WTC11 (cell line): ENCODE data around the gene SYNGR3. TPM values are rescaled to one million over a fixed set of nuclear protein-coding genes. Genes with fewer than 3 reads are reported as not detected.

Experiments used
- ATF1 ChIP-seq: sonication (generic); formaldehyde crosslinking; IDR thresholded peaks from 2 replicates; pipeline ENCODE4 v1.8.1; 2023; ENCODE audit warnings: mild to moderate bottlenecking, moderate library complexity, missing genetic modification reagents
- CBFB ChIP-seq: sonication (generic); formaldehyde crosslinking; IDR thresholded peaks from 2 replicates; pipeline ENCODE4 v1.8.1; 2022; ENCODE audit warnings: mild to moderate bottlenecking, low read depth, missing genetic modification reagents
- CREM ChIP-seq: sonication (generic); formaldehyde crosslinking; IDR thresholded peaks from 2 replicates; pipeline ENCODE4 v1.8.1; 2022; ENCODE audit warnings: mild to moderate bottlenecking, missing genetic modification reagents, moderate library complexity
- GRHL2 ChIP-seq: fragments of 250-450 bp; sonication (Bioruptor Pico); IDR thresholded peaks from 2 replicates; pipeline ENCODE4 v1.8.0; 2022; ENCODE audit warnings: mild to moderate bottlenecking, moderate library complexity; ENCODE audit not compliant: insufficient replicate concordance, severe bottlenecking
- GTF2I ChIP-seq: fragments of 250-450 bp; sonication (Bioruptor Pico); conservative IDR thresholded peaks from 2 replicates; pipeline ENCODE4 v1.4.0; 2021; ENCODE audit warnings: mild to moderate bottlenecking
- JAZF1 ChIP-seq: fragments of 250-450 bp; sonication (Bioruptor Pico); IDR thresholded peaks from 2 replicates; pipeline ENCODE4 v1.9.0; 2021; ENCODE audit warnings: moderate library complexity, mild to moderate bottlenecking, inconsistent platforms
- JUN ChIP-seq: sonication (generic); formaldehyde crosslinking; IDR thresholded peaks from 2 replicates; pipeline ENCODE4 v1.8.0; 2023; ENCODE audit warnings: mild to moderate bottlenecking, missing genetic modification reagents
- NFYB ChIP-seq: sonication (generic); formaldehyde crosslinking; conservative IDR thresholded peaks from 2 replicates; pipeline ENCODE4 v1.8.0; 2022; ENCODE audit warnings: low read depth, missing genetic modification reagents
- TEAD1 ChIP-seq: sonication (generic); formaldehyde crosslinking; IDR thresholded peaks from 2 replicates; pipeline ENCODE4 v1.8.0; 2022; ENCODE audit warnings: mild to moderate bottlenecking, missing genetic modification reagents
- ZNF263 ChIP-seq: sonication (generic); formaldehyde crosslinking; IDR thresholded peaks from 2 replicates; pipeline ENCODE4 v1.8.1; 2022; ENCODE audit warnings: low read depth, mild to moderate bottlenecking, moderate library complexity, missing genetic modification reagents
- total RNA-seq: library from RNA; stranded (reverse); gene quantifications from 3 replicates; pipeline ENCODE4 v1.2.3, GENCODE V29; 2021
- TF ChIP-seq, protein P1 (sequence below): fragments of 250-450 bp; sonication (Bioruptor Pico); IDR thresholded peaks from 2 replicates; pipeline ENCODE4 v1.9.0; 2021; ENCODE audit warnings: mild to moderate bottlenecking
- TF ChIP-seq, protein P2 (sequence below): sonication (generic); formaldehyde crosslinking; IDR thresholded peaks from 2 replicates; pipeline ENCODE4 v1.8.1; 2022; ENCODE audit warnings: low read depth, mild to moderate bottlenecking, moderate library complexity, missing genetic modification reagents, borderline replicate concordance
- TF ChIP-seq, protein P3 (sequence below): sonication (generic); formaldehyde crosslinking; IDR thresholded peaks from 2 replicates; pipeline ENCODE4 v1.8.1; 2022; ENCODE audit warnings: missing genetic modification reagents, borderline replicate concordance
- TF ChIP-seq, protein P4 (sequence below): sonication (generic); formaldehyde crosslinking; conservative IDR thresholded peaks from 2 replicates; pipeline ENCODE4 v1.8.1; 2022; ENCODE audit warnings: mild to moderate bottlenecking, missing genetic modification reagents
- TF ChIP-seq, protein P5 (sequence below): sonication (generic); formaldehyde crosslinking; IDR thresholded peaks from 2 replicates; pipeline ENCODE4 v1.8.1; 2023; ENCODE audit warnings: mild to moderate bottlenecking, missing genetic modification reagents
- TF ChIP-seq, protein P6 (sequence below): fragments of 250-450 bp; sonication (Bioruptor Pico); IDR thresholded peaks from 2 replicates; pipeline ENCODE4 v1.9.0; 2021; ENCODE audit warnings: mild to moderate bottlenecking
- TF ChIP-seq, protein P7 (sequence below): sonication (generic); formaldehyde crosslinking; conservative IDR thresholded peaks from 2 replicates; pipeline ENCODE4 v1.8.1; 2023; ENCODE audit warnings: mild to moderate bottlenecking, low read depth, missing genetic modification reagents, moderate library complexity
- TF ChIP-seq, protein P8 (sequence below): sonication (generic); formaldehyde crosslinking; IDR thresholded peaks from 2 replicates; pipeline ENCODE4 v1.8.1; 2023; ENCODE audit warnings: mild to moderate bottlenecking, missing genetic modification reagents, moderate library complexity
- TF ChIP-seq, protein P9 (sequence below): sonication (generic); formaldehyde crosslinking; IDR thresholded peaks from 2 replicates; pipeline ENCODE4 v1.8.1; 2022; ENCODE audit warnings: low read depth, missing genetic modification reagents, borderline replicate concordance
- TF ChIP-seq, protein P10 (sequence below): sonication (generic); formaldehyde crosslinking; IDR thresholded peaks from 2 replicates; pipeline ENCODE4 v1.8.1; 2023; ENCODE audit warnings: mild to moderate bottlenecking, missing genetic modification reagents, moderate library complexity
- TF ChIP-seq, protein P11 (sequence below): fragments of 200-600 bp; IDR thresholded peaks from 2 replicates; pipeline ENCODE4 v1.8.0; 2022; ENCODE audit warnings: antibody characterized with exemption

The SYNGR3 gene
- total RNA-seq, 1 experiment from 2014 or later = 41.5 TPM

DNA sequence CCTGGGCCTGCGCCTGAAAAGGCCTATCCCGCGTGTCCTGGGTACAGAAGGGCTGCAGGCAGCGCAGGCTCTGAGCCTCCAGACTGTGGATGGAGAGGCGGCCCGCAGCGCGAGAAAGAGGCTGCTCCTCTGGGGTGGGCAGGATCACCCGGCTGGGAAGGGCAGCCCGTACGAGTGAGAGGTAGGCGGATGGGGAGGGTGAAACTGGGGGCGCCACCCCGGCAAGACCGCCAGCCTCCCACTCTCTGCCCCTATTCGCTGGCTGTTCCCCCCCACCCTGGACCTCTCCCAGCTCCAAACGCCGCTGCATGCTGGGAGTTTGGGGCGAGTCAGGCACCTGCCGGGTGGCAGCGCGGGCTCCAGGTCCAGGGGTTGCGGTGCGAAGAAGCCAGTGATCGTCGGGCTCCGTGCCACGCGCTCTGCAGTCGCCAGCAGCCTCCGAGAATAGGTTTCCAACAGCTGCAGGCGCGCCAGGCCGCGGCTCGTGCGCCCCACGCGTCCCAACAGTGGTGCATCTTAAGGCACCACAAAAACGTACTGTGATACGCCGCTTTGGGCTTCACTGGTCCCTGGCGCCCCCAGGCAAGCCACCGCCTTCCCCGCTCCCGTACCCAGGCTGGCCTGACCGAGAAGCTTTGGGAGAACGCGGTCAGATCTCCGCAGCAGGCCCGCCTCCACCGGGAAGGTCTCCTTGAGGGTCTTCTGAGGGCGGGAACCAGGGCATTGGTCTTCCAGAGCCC, 9.6 kb upstream of the SYNGR3 start (continued):
- TF ChIP-seq, protein P1, sequence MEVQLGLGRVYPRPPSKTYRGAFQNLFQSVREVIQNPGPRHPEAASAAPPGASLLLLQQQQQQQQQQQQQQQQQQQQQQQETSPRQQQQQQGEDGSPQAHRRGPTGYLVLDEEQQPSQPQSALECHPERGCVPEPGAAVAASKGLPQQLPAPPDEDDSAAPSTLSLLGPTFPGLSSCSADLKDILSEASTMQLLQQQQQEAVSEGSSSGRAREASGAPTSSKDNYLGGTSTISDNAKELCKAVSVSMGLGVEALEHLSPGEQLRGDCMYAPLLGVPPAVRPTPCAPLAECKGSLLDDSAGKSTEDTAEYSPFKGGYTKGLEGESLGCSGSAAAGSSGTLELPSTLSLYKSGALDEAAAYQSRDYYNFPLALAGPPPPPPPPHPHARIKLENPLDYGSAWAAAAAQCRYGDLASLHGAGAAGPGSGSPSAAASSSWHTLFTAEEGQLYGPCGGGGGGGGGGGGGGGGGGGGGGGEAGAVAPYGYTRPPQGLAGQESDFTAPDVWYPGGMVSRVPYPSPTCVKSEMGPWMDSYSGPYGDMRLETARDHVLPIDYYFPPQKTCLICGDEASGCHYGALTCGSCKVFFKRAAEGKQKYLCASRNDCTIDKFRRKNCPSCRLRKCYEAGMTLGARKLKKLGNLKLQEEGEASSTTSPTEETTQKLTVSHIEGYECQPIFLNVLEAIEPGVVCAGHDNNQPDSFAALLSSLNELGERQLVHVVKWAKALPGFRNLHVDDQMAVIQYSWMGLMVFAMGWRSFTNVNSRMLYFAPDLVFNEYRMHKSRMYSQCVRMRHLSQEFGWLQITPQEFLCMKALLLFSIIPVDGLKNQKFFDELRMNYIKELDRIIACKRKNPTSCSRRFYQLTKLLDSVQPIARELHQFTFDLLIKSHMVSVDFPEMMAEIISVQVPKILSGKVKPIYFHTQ = no peak
- TF ChIP-seq TEAD1 (CRISPR knock-in tag) (no peak), JAZF1 (no peak), GRHL2 (no peak), NFYB (CRISPR knock-in tag) (no peak; the same call in 1 of the 2 replicates), ZNF263 (CRISPR knock-in tag) (no peak), CREM (CRISPR knock-in tag) (no peak), ATF1 (no peak), GTF2I (no peak), JUN (no peak), CBFB (CRISPR knock-in tag) (no peak)
- TF ChIP-seq, protein P2, sequence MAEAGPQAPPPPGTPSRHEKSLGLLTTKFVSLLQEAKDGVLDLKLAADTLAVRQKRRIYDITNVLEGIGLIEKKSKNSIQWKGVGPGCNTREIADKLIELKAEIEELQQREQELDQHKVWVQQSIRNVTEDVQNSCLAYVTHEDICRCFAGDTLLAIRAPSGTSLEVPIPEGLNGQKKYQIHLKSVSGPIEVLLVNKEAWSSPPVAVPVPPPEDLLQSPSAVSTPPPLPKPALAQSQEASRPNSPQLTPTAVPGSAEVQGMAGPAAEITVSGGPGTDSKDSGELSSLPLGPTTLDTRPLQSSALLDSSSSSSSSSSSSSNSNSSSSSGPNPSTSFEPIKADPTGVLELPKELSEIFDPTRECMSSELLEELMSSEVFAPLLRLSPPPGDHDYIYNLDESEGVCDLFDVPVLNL (CRISPR knock-in tag) = no peak
- TF ChIP-seq, protein P3, sequence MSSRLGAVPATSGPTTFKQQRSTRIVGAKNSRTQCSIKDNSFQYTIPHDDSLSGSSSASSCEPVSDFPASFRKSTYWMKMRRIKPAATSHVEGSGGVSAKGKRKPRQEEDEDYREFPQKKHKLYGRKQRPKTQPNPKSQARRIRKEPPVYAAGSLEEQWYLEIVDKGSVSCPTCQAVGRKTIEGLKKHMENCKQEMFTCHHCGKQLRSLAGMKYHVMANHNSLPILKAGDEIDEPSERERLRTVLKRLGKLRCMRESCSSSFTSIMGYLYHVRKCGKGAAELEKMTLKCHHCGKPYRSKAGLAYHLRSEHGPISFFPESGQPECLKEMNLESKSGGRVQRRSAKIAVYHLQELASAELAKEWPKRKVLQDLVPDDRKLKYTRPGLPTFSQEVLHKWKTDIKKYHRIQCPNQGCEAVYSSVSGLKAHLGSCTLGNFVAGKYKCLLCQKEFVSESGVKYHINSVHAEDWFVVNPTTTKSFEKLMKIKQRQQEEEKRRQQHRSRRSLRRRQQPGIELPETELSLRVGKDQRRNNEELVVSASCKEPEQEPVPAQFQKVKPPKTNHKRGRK = no peak
- TF ChIP-seq, protein P4, sequence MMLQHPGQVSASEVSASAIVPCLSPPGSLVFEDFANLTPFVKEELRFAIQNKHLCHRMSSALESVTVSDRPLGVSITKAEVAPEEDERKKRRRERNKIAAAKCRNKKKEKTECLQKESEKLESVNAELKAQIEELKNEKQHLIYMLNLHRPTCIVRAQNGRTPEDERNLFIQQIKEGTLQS (CRISPR knock-in tag) = no peak
- TF ChIP-seq, protein P5, sequence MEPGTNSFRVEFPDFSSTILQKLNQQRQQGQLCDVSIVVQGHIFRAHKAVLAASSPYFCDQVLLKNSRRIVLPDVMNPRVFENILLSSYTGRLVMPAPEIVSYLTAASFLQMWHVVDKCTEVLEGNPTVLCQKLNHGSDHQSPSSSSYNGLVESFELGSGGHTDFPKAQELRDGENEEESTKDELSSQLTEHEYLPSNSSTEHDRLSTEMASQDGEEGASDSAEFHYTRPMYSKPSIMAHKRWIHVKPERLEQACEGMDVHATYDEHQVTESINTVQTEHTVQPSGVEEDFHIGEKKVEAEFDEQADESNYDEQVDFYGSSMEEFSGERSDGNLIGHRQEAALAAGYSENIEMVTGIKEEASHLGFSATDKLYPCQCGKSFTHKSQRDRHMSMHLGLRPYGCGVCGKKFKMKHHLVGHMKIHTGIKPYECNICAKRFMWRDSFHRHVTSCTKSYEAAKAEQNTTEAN (CRISPR knock-in tag) = no peak
- TF ChIP-seq, protein P6, sequence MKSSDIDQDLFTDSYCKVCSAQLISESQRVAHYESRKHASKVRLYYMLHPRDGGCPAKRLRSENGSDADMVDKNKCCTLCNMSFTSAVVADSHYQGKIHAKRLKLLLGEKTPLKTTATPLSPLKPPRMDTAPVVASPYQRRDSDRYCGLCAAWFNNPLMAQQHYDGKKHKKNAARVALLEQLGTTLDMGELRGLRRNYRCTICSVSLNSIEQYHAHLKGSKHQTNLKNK (CRISPR knock-in tag) = no peak
- TF ChIP-seq, protein P7, sequence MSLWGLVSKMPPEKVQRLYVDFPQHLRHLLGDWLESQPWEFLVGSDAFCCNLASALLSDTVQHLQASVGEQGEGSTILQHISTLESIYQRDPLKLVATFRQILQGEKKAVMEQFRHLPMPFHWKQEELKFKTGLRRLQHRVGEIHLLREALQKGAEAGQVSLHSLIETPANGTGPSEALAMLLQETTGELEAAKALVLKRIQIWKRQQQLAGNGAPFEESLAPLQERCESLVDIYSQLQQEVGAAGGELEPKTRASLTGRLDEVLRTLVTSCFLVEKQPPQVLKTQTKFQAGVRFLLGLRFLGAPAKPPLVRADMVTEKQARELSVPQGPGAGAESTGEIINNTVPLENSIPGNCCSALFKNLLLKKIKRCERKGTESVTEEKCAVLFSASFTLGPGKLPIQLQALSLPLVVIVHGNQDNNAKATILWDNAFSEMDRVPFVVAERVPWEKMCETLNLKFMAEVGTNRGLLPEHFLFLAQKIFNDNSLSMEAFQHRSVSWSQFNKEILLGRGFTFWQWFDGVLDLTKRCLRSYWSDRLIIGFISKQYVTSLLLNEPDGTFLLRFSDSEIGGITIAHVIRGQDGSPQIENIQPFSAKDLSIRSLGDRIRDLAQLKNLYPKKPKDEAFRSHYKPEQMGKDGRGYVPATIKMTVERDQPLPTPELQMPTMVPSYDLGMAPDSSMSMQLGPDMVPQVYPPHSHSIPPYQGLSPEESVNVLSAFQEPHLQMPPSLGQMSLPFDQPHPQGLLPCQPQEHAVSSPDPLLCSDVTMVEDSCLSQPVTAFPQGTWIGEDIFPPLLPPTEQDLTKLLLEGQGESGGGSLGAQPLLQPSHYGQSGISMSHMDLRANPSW (CRISPR knock-in tag) = no peak
- TF ChIP-seq, protein P8, sequence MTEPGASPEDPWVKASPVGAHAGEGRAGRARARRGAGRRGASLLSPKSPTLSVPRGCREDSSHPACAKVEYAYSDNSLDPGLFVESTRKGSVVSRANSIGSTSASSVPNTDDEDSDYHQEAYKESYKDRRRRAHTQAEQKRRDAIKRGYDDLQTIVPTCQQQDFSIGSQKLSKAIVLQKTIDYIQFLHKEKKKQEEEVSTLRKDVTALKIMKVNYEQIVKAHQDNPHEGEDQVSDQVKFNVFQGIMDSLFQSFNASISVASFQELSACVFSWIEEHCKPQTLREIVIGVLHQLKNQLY (CRISPR knock-in tag) = no peak
- TF ChIP-seq, protein P9, sequence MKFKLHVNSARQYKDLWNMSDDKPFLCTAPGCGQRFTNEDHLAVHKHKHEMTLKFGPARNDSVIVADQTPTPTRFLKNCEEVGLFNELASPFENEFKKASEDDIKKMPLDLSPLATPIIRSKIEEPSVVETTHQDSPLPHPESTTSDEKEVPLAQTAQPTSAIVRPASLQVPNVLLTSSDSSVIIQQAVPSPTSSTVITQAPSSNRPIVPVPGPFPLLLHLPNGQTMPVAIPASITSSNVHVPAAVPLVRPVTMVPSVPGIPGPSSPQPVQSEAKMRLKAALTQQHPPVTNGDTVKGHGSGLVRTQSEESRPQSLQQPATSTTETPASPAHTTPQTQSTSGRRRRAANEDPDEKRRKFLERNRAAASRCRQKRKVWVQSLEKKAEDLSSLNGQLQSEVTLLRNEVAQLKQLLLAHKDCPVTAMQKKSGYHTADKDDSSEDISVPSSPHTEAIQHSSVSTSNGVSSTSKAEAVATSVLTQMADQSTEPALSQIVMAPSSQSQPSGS (CRISPR knock-in tag) = no peak
- TF ChIP-seq, protein P10, sequence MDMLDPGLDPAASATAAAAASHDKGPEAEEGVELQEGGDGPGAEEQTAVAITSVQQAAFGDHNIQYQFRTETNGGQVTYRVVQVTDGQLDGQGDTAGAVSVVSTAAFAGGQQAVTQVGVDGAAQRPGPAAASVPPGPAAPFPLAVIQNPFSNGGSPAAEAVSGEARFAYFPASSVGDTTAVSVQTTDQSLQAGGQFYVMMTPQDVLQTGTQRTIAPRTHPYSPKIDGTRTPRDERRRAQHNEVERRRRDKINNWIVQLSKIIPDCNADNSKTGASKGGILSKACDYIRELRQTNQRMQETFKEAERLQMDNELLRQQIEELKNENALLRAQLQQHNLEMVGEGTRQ = no peak
- TF ChIP-seq, protein P11, sequence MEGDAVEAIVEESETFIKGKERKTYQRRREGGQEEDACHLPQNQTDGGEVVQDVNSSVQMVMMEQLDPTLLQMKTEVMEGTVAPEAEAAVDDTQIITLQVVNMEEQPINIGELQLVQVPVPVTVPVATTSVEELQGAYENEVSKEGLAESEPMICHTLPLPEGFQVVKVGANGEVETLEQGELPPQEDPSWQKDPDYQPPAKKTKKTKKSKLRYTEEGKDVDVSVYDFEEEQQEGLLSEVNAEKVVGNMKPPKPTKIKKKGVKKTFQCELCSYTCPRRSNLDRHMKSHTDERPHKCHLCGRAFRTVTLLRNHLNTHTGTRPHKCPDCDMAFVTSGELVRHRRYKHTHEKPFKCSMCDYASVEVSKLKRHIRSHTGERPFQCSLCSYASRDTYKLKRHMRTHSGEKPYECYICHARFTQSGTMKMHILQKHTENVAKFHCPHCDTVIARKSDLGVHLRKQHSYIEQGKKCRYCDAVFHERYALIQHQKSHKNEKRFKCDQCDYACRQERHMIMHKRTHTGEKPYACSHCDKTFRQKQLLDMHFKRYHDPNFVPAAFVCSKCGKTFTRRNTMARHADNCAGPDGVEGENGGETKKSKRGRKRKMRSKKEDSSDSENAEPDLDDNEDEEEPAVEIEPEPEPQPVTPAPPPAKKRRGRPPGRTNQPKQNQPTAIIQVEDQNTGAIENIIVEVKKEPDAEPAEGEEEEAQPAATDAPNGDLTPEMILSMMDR = no peak
